HFFc6 (cell line): ENCODE measurements around the gene C11orf91. TPM values are rescaled to one million over a fixed set of nuclear protein-coding genes. Genes with fewer than 3 reads are reported as not detected.
"Not testable (repeated sequence)": the region's sequence is repeated elsewhere in the genome, so short reads cannot be mapped to it uniquely, and the experiment has no call there.

Experiments
- DNase-seq: peaks from one replicate; pipeline ENCODE4 v3.0.0-alpha.2; 2018
- H3K27ac Mint-ChIP-seq: 2 replicates; pipeline ENCODE4 v1.8.0; 2020; ENCODE audit warnings: mild to moderate bottlenecking, mixed read lengths
- H3K27me3 Mint-ChIP-seq: 2 replicates; pipeline ENCODE4 v1.8.0; 2021; ENCODE audit warnings: mild to moderate bottlenecking, moderate library complexity, mixed read lengths; ENCODE audit not compliant: insufficient read depth
- H3K36me3 Mint-ChIP-seq: 2 replicates; pipeline ENCODE4 v1.8.0; 2021; ENCODE audit warnings: low read depth, mixed read lengths
- H3K4me1 Mint-ChIP-seq: 2 replicates; pipeline ENCODE4 v1.8.0; 2020; ENCODE audit warnings: low read depth, mixed read lengths
- H3K4me3 Mint-ChIP-seq: 2 replicates; pipeline ENCODE4 v1.8.0; 2020; ENCODE audit warnings: mild to moderate bottlenecking, moderate library complexity, mixed read lengths
- H3K9me3 Mint-ChIP-seq: 2 replicates; pipeline ENCODE4 v1.8.0; 2020; ENCODE audit warnings: mild to moderate bottlenecking, mixed read lengths
- total RNA-seq, 6 experiments: library from RNA; stranded (reverse); fragmentation: NEBNext Ultra II Directional; extraction: Animal tissue kit (Norgen Biotek cat#: 25700); gene quantifications; 2 replicates in 1 of 6; 3 replicates in 5 of 6; pipeline ENCODE4 v1.2.3, GENCODE V29; 2021
- TF ChIP-seq, protein P1 (sequence below): fragments of 200-600 bp; sonication (generic); IDR thresholded peaks from 2 replicates; pipeline ENCODE4 v1.5.0; 2021; ENCODE audit warnings: antibody characterized with exemption, mild to moderate bottlenecking

Gene C11orf91
- total RNA-seq, 6 experiments from 2014 or later: 0.59 to 0.65 (median 0.60) TPM; not detected in 2

DNA sequence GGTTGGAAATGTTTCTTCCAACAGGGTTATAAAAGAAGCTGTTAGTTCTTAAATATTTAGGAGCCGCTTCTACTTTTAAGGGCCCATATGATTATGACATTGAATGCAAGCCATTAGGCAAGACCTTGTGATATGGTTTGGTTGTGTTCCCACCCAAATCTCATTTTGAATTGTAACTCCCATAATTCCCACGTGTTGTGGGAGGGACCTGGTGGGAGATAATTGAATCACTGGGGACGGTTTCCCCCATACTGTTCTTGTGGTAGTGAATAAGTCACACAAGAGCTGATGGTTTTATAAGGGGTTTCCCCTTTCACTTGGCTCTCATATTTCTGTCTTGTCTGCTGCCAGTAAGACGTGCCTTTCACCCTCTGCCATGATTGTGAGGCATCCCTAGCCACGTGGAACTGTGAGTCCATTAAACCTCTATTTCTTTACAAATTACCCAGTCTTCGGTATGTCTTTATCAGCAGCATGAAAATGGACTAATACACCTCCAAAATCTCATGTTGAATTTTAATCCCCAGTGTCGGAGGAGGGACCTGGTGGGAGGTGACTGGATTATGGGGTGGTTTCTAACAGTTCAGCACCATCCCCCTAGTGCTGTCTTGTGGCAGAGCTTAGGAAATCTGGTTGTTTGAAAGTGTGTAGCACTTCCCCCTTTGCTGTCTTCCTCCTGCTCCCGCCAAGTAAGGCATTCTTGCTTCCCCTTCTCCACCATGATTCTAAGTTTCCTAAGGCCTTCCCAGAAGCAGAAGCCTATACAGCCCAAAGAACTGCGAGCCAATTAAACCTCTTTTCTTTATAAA is 31.3 kb upstream of the C11orf91 start:
- H3K27me3 Mint-ChIP-seq: peaks cover 2% of the 10 kb centered on the region
- DNase-seq: no peak
- peaks cover 78% of the 10 kb centered on the region for H3K4me1 Mint-ChIP-seq
- TF ChIP-seq, protein P1, sequence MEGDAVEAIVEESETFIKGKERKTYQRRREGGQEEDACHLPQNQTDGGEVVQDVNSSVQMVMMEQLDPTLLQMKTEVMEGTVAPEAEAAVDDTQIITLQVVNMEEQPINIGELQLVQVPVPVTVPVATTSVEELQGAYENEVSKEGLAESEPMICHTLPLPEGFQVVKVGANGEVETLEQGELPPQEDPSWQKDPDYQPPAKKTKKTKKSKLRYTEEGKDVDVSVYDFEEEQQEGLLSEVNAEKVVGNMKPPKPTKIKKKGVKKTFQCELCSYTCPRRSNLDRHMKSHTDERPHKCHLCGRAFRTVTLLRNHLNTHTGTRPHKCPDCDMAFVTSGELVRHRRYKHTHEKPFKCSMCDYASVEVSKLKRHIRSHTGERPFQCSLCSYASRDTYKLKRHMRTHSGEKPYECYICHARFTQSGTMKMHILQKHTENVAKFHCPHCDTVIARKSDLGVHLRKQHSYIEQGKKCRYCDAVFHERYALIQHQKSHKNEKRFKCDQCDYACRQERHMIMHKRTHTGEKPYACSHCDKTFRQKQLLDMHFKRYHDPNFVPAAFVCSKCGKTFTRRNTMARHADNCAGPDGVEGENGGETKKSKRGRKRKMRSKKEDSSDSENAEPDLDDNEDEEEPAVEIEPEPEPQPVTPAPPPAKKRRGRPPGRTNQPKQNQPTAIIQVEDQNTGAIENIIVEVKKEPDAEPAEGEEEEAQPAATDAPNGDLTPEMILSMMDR: no peak
- peak overlapping the region; percentile 68 for H3K27ac Mint-ChIP-seq
- peaks cover 11% of the 10 kb centered on the region for H3K9me3 Mint-ChIP-seq
- peaks cover 67% of the 10 kb centered on the region for H3K36me3 Mint-ChIP-seq
- H3K4me3 Mint-ChIP-seq: peak overlapping the region; percentile 31

DNA sequence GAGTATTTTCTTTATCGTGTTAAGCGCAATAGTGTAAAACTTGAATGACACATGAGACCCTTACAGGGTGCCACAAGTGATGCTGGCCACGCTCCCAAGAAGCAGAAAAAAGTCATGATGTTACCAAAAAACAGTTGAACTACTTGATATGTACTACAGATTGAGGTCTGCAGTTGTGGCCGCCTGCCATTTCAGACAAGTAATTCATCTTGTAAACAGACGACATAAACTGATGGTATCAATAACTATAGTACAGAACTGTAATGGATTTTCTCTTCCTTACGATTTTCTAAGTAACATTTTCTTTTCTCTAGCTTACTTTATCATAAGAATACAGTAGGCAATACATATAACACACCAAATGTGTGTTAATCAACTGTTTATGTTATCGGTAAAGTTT is 30.1 kb upstream of the C11orf91 start:
- Mint-ChIP-seq H3K9me3 (peaks cover 11% of the 10 kb centered on the region), H3K4me1 (peaks cover 86% of the 10 kb centered on the region), H3K27me3 (peaks cover 2% of the 10 kb centered on the region), H3K4me3 (no peak overlapping the region), H3K27ac (no peak overlapping the region), H3K36me3 (peaks cover 75% of the 10 kb centered on the region)
- TF ChIP-seq, protein P1: no peak
- no peak for DNase-seq

- Mint-ChIP-seq H3K4me3 (peak overlapping the region; percentile 60), H3K9me3 (peaks cover 11% of the 10 kb centered on the region), H3K36me3 (peaks cover 64% of the 10 kb centered on the region), H3K27ac (peak overlapping the region; percentile 41; the same call in 1 of the 2 replicates), H3K4me1 (peaks cover 93% of the 10 kb centered on the region)
- DNase-seq, H3K27me3 Mint-ChIP-seq: not testable (repeated sequence)
These were observed 28.5 kb upstream of the C11orf91 start for GRCh38 chr11:33729072-33729664.

GRCh38 chr11:33727539-33727938 is 26.9 kb upstream of the C11orf91 start:
- Mint-ChIP-seq H3K27ac (0 out of 2 replicates have a peak overlapping the region, but pooled peaks have one; percentile 9), H3K4me1 (peaks cover 94% of the 10 kb centered on the region), H3K9me3 (peaks cover 11% of the 10 kb centered on the region), H3K36me3 (peaks cover 53% of the 10 kb centered on the region)
- H3K4me3 Mint-ChIP-seq, H3K27me3 Mint-ChIP-seq, DNase-seq: not testable (repeated sequence)

- H3K9me3 Mint-ChIP-seq: peaks cover 11% of the 10 kb centered on the region
- peaks cover 5% of the 10 kb centered on the region for H3K27me3 Mint-ChIP-seq
- TF ChIP-seq, protein P1: no peak
- peaks cover 97% of the 10 kb centered on the region for H3K4me1 Mint-ChIP-seq
- H3K4me3 Mint-ChIP-seq: peak overlapping the region; percentile 84; the same call in 1 of the 2 replicates
- DNase-seq: no peak
- peaks cover 54% of the 10 kb centered on the region for H3K36me3 Mint-ChIP-seq
- peak overlapping the region; percentile 97 for H3K27ac Mint-ChIP-seq
These were observed 24.9 kb upstream of the C11orf91 start for GRCh38 chr11:33725496-33725895.

DNA sequence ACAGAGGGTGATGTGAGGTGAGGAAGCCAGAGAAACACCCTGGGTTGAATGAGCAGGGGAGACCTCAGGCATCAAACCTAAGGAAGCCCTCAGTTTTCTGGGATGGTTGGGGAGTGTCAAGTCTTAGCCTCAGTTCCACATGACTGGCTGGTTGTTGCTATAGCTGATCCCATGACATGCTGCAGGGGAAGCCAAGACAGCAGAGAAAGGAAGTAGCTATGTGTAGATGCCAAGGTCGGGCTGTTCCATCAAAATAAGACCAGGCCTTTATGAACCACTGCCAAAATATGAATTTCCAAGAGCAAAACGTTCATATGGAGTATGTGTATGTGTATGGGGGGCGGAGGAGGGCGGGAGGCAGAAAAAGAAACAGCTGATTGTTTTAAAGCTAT is 24.0 kb upstream of the C11orf91 start:
- H3K27me3 Mint-ChIP-seq: peaks cover 5% of the 10 kb centered on the region

More for the DNA sequence above, 24.0 kb upstream of the C11orf91 start:
- Mint-ChIP-seq H3K4me3 (peak overlapping the region; percentile 84), H3K27ac (peak overlapping the region; percentile 97), H3K36me3 (peaks cover 55% of the 10 kb centered on the region), H3K4me1 (peaks cover 100% of the 10 kb centered on the region), H3K9me3 (peaks cover 11% of the 10 kb centered on the region)
- DNase-seq: peak; percentile 31
- TF ChIP-seq, protein P1: no peak
